Measurements from ENCODE around the gene SELENOW.
"Not testable (repeated sequence)": the region's sequence is repeated elsewhere in the genome, so short reads cannot be mapped to it uniquely, and the experiment has no call there.

Gene SELENOW
- 42.0 to 55.1 (median 50.2) reads per million in 4 donors for total RNA-seq

DNA sequence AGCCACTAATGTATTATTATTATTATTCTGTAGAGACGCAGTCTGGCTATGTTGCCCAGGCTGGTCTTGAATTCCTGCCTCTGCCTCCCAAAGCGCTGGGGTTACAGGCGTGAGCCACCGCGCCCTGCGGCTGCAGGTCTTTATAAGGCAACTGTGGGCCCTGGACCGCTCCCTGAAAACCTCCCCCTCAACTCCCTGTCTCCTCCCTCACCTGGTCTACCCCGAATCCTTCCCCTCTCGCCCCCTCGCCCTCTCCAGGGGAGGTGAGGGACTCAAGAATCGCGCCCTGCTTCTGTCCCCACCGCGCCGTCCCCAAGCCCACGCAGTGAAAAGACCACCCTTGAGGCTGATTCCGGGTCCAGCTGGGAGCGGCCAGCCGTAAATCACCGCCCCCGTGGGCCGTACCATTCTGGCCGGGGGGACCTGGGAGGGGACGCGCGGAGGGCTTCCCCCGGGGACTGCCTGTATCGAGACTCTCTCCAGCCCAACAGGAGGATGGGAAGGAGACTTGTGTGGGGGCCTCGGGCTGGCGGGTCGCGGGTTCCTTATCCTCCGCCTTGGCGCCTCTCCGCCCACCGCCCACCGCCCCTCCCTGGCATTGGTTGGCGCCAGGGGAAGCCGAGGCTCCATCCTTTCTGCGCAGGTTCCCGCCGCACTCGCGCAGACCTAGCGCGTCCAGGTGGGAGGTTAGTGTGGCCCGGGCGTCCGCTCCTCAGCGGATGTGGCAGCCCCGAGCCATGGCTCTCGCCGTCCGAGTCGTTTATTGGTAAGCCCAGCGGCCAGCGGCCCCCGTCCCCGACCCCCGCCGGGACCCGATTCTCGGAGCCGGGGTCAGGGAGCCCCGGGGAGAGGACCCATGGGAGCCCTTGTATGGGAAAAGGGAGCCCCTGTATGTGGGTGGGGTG, at the start of gene SELENOW:
Gene SELENOW (plus strand): TSS at position 655 of the 905 bp plus-strand sequence. CDS start 83 bp downstream, at position 738.
- DNase-seq = peak; percentile 50 to 81 (median 66)

- DNase-seq = no peak
Measured at GRCh38 chr19:47729468-47729798, 49.1 kb upstream of the SELENOW start.

- peak in 1 of 5 donors; percentile 37 for DNase-seq
Measured at GRCh38 chr19:47729799-47730520, 48.5 kb upstream of the SELENOW start.

GRCh38 chr19:47730521-47730889, 48.0 kb upstream of the SELENOW start:
- no peak for DNase-seq

DNA sequence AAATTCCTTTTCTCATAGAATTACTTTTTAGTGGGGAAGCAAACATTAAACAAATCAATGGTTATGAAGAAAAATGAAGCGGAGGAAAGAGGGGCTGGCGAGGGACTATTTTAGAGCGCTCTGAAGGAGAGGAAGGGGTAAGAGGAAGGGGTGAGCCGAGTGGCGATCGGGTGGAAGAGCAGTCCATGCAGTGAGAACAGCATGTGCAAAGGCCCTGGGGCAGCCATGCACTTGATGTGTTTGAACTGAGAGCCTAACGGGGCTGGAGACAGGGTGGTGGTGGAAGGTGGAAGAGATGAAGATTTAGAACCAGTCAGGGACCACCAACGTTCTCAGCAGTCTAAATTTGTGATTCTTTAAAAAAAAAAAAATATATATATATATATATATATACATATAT, 47.6 kb upstream of the SELENOW start:
- no peak for DNase-seq

- no peak for DNase-seq
Measured at GRCh38 chr19:47735131-47735530, 43.4 kb upstream of the SELENOW start.

GRCh38 chr19:47740866-47741519, 37.5 kb upstream of the SELENOW start:
- DNase-seq = no peak

DNA sequence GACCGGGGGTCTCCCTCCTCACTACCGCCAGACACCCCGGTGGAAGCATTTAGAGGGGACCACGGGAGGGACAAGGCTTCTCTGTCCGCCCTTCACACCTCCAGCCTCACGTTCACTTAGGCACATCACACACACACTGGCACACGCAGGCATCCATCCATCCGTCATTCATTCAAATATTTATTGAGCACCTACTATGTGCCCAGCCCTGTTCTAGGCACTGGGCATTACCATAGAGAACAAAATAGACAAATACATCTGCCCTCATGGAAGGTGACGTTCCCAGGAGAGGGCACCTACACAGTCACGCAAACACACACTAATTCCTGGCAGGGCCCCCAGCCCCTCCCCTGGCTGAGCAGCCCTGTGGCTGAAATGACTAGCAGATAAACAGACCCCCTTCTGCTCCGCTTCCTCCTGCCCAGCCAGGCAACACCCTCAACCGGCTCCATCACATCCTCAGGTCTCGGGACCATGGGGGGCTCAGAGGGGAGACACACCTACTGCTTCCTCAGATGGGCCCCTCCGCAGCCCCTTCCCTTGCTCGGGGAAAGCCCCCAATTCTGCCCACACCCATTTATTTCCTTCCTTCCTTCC, 36.9 kb upstream of the SELENOW start:
- DNase-seq = no peak

DNA sequence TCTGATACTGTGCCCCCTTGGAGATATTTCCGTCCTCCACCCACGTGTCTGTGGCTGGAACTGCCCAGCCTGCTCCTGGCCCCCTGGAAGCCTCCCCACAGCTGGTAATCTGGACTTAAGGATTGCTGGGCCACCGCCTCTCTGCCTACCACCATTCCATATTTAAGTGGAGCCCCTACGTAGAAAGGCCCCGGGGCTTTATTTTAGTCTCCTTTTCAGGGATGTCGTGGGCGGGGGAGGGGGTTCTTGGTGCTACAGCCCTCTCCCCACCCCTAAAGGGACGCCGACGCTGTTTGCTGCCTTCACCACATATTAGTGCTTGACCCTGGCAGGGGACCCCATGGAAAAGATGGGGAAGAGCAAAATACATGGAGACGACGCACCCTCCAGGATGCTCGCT, 35.9 kb upstream of the SELENOW start:
- no peak for DNase-seq

DNA sequence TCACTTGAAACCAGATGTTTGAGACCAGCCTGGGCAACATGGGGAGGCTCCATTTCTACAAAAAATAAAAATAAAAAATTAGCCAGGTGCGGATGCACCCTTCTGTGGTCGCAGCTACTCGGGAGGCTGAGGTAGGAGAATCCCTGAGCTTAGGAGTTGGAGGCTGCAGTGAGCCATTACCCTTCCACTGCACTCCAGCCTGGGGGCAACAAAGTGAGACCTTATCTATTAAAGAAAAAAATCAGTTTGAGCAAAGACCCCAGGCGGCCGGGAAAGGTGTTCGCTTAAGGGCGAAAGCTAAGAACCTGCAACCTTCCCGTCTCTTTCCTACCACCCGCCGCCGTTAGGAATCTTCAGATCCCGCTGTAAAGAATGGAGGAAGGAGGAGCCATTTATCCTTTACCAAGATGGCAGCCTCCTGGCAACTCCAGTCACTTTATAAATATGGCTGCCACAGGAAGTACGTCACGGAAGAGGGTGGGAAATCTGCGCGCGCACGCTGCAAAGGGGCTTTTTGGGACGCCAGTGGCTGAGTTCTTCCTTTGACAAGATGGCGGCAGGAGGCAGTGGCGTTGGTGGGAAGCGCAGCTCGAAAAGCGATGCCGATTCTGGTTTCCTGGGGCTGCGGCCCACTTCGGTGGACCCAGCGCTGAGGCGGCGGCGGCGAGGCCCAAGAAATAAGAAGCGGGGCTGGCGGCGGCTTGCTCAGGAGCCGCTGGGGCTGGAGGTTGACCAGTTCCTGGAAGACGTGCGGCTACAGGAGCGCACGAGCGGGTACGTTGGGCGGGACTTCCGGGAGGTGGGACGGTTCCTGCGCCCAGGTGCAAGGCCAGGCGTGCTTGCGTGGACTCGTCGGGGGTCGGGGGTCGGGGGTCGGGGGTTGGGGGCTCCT, 33.2 kb upstream of the SELENOW start, which contains the start of gene NOP53:
Gene NOP53 (plus strand): TSS at position 537 of the 892 bp plus-strand sequence. CDS start 14 bp downstream, at position 551.
- DNase-seq = peak; percentile 90 to 97 (median 92)

- DNase-seq = not testable (repeated sequence)
Measured at GRCh38 chr19:47746129-47746528, 32.4 kb upstream of the SELENOW start.

DNA sequence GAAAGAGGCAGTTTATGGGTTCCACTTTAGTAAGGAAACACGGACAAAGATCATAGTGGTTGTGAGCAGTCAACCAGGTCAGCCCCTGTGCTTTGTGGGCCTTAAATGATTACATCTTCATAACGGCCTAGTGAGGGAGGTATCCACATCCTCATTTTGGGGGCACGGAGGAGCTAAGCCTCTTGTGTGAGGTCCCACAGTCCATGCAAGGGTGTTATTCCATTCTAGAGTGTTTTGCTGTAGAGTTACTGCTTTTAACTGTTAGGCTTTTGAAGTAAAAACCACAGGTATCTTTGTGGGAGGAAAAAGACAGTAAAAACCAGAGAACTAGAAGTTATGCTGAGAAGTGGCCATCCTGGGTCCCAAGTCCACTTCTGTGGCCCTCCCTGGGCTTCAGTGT, 29.2 kb upstream of the SELENOW start:
- DNase-seq = no peak

DNA sequence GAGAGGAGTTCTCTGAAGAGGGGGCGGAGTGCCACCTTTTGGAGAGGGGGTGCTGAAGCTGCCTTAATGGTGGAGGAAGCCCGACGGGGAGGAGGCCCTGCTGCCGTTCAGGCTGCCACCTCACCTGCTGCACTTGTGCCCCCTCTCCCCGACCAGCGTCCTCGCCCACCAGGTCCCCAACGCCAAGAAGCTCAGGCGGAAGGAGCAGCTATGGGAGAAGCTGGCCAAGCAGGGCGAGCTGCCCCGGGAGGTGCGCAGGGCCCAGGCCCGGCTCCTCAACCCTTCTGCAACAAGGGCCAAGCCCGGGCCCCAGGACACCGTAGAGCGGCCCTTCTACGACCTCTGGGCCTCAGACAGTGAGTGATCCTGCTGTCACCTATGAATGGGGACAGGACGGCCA, 27.8 kb upstream of the SELENOW start:
- no peak for DNase-seq

- peak in 1 of 5 donors; percentile 17 for DNase-seq
Measured at GRCh38 chr19:47752440-47753211, 25.9 kb upstream of the SELENOW start.

DNA sequence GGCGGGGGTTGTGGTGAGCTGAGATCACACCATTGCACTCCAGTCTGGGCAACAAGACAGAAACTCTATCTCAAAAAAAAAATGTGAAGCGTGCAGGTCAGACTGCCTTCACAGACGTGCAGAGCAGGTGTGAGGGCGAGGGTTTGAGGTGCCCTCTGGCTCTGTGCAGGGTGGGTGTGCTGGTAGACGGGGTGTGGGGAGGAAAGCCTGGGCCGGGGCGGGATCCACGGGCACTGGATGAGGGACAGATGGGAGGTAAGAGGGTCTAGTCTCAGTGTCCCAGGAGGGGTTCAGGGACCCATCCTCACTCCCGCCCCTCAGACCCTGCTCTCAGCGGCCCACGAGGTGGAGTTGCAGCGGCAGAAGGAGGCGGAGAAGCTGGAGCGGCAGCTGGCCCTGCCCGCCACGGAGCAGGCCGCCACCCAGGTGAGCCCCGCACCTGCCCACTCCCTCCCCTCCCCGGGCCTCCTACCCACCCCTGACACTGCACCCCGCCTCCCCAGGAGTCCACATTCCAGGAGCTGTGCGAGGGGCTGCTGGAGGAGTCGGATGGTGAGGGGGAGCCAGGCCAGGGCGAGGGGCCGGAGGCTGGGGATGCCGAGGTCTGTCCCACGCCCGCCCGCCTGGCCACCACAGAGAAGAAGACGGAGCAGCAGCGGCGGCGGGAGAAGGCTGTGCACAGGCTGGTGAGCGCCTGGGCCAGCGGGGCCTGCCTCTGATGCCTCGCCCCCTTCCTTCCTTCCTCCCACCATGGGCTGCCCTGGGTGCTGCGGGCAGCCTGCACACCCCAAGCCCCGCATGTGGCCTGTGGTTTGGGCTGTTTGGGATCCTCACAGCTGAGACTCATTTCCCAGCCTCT, 24.1 kb upstream of the SELENOW start:
- no peak for DNase-seq

DNA sequence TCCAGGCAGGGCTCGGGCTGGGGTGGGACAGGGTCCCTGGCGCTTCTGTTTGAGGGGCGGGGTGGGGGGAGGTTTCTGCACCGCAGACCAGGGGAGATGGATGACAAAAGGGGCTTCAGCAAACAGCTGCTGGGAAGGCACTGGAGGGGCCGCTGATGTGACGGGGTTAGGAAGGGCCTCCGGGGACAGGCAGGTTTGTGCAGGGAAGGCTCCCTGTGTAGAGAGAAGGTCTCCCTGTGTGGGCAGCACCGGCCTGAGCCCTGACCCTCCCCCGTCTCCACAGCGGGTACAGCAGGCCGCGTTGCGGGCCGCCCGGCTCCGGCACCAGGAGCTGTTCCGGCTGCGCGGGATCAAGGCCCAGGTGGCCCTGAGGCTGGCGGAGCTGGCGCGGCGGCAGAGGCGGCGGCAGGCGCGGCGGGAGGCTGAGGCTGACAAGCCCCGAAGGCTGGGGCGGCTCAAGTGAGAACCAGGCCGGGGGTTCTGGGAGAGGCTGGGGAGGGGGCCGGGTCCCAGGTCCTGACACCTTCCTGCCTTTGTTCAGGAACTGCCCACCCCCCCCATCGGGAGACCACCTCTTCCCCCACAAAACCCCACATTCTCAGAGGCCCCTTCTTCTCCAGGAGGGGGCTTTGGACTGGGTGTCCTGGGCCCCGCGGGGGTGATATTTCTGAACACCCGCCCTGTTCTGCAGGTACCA, 23.3 kb upstream of the SELENOW start:
- DNase-seq = no peak

DNA sequence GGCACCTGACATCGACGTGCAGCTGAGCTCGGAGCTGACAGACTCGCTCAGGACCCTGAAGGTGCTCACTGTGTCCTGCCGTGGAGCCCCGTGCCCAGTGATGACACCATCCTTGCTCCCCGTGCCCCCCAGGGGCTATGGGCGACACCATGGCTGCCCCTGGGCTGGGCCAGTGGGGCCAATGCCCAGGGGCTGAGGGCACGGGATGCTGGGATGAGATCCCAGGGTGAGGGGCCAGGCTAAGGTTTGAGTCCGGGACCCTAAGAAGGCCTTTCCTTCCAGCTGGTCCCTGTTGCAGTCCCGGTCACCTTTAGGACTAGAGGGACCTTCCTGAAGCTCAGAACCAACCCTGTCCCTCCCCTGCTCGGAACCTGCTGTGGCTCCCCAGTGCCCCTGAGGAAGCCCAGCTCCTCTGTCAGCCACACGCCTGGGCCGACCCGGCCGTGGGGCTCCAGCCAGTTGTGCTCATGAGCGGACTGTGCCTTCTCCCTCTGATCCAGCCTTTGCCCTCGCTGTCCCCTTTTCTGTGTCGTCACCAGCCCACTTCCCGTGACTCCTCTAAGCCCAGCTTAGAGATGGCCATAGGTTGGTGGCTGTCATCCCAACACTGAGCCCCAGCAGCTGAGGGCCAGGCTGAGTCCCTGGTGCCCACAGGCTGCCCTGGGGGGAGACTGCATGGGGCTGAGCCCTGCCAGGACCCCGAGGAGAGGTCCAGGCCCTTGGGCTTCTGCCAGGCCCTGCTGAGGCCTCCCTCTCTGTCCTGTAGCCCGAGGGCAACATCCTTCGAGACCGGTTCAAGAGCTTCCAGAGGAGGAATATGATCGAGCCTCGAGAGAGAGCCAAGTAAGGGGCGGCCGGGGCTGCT, 22.5 kb upstream of the SELENOW start:
- no peak for DNase-seq

DNA sequence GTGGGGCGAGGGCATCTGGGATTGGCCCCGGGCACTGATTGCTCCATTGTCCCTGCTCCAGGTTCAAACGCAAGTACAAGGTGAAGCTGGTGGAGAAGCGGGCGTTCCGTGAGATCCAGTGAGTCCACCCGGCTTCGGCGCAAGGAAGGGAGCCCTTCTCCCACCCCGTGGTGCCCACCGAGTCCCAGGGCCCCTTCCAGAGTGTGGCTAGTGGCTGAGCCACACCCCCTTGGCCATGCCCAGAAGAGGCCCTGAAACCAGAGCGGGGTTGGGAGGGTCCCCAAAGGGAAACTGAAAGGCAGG, 21.9 kb upstream of the SELENOW start:
- DNase-seq = no peak

Data from T-helper 1 cell (primary cell).